Measurements from ENCODE around the gene TPRN.

The TPRN gene

DNA sequence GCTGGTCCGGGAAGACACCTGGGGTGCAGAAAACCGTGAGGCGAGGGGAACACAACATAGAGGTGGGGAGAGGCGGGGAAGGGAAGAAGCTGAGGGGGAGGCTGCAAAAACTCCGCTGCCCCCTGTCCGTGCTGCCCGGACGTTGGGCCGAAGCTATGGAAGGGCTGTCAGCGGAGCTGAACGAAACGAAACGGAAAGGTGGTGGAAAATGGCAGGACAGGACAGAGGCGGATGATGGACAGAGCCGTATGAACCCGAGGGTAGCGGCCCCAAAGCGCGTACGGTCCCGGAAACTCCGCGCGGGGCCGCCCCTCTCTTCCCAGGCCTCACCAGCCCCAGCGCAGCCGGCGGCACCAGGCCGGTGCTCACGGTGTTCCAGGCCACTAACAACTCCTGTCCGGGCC lies 12.5 kb downstream of the TPRN start:
- DNase-seq, result no peak

DNA sequence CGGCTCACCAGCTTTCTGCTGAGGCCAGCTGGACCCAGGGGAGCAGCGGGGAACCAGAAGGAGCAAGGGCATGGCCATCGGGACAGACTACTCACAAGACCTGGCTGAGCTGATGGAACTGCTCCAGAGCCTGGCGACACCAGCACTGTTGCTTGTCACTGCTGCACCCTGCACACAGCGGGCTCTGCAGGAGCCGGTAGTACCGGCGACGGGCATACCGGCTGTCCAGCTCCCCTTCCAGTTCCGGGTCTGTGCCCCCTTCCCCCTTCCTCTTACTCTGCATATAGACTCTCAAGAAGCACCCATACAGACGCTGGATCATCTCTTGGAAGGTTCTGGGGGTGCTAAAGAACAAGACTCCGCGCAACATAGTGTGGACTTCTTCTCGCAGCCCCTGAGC lies 13.2 kb downstream of the TPRN start:
- DNase-seq, result no peak

- no peak for DNase-seq
Measured at GRCh38 chr9:137186385-137186784, 14.2 kb downstream of the TPRN start.

DNA sequence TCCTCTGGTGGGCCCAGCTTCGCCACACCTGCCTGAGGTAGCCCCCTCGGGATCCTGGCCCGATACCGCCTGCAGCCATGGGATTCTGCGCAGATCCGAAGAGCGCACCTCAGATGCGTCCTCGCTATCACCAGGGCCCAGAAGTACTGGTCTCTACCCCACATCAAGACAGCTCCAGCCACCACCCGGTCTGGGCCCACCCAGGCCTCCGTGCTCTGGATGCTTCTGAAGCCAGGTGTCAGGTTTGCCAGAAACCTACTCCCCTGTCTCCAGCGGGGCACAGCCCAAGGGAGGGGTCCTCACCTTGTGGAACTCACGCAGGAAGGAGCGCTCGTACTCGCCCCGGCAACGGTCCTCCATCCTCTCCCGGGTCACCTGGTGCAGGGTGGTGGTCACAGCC lies 14.6 kb downstream of the TPRN start:
- DNase-seq, result no peak

DNA sequence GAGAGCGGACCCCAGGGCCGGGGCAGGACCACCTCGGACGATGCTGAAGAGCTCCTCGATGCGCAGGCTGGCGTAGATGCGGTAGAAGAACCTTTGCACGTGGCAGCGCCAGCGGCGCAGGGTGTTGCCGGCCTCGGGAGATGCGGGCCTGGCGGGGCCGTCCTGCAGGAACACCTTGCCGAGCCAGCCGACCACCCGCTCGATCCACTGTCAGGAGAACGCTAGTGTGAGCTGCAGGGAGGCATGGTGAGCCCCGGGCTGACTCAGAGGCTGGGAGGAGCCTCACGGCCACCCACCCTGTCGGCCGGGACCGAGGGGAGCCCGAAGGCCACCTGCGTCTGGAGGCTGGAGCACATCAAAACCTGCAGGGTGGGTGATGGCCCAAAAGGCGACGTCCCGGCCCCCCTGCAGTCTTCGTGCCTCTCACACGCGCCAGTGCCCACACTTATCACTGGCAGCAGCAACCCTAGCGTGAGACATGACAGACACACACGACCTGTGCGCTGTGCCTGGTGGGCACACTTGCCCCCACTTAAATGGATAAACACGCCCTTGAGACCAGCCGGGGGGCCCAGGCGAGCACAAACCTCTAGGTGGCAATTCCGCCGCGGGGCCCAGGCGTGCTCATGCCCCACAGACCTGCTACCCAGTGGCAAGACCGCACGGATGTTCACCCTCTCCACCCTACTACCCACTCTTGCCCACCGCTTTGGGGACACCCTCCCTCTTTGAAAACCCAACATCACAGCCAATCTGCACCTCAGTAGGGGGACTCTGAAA lies 15.5 kb downstream of the TPRN start:
- DNase-seq, result no peak

DNA sequence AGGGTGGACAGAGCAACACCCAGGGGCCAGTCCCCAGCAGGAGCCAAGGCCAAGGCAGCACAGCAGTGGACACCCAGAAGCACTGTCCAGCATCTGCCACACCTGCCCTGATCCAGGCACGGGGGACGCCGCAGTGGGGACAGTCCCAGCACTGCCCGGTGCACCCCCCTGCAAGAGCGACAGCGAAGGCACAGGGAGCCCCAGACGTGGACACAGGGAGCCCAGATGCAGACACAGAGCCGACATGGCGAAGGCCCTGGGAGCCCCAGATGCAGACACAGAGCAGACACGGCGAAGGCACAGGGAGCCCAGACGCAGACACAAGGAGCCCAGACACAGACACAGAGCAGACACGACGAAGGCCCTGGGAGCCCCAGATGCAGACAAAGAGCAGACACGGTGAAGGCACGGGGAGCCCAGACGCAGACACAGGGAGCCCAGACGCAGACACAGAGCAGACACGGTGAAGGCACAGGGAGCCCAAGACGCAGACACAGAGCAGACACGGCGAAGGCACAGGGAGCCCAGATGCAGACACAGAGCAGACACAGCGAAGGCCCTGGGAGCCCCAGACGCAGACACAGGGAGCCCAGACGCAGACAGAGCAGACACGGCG lies 16.5 kb downstream of the TPRN start:
- no peak for DNase-seq

DNA sequence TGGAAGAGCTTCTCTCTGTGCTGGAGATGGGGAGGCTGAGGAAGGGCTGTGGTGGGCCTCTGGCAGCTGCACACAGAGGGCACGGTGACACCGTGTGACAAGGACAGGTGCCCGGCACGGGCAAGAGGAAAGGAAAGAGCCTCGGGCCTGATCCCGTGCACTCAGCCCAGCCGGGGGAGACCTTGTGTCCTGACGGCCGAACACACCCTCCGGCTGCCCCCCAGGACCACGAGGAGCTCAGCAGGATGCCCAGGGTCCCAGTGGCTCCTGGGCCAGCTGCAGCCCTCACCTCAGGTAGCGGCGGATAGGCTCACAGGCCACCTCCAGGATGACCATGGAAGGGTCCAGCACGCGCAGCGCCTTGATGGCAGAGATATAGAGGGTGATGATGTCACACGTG lies 17.7 kb downstream of the TPRN start:
- no peak for DNase-seq

GRCh38 chr9:137181680-137182079 lies 18.9 kb downstream of the TPRN start:
- no peak for DNase-seq

GRCh38 chr9:137180491-137180890 lies 20.1 kb downstream of the TPRN start:
- no peak for DNase-seq

DNA sequence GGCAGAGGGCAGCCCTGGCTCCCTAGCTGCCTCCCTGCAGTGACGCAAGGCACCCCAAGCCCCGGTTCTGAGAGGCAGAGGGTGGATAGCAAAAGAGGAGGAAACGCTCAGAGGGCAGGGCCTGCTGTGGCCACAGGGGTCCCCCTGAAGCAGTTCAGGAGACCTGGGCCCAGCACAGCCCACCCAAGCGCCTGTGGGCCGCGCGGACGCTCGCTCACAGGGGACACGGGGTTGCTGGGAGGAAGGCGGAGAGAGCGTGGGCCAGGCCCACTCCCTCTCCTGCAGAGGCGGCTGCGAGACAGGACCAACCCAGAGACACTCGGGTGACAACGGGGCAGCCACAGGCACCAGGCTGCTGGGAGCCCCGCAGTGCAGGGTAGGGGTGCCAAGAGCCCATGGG lies 20.8 kb downstream of the TPRN start:
- no peak for DNase-seq

- DNase-seq, result no peak
Measured at GRCh38 chr9:137178939-137179630, 21.5 kb downstream of the TPRN start.

- DNase-seq, result no peak
Measured at GRCh38 chr9:137178201-137178938, 22.2 kb downstream of the TPRN start.

- no peak for DNase-seq
Measured at GRCh38 chr9:137176302-137177182, 24.0 kb downstream of the TPRN start.

GRCh38 chr9:137175345-137175961 lies 25.1 kb downstream of the TPRN start:
- DNase-seq, result no peak

DNA sequence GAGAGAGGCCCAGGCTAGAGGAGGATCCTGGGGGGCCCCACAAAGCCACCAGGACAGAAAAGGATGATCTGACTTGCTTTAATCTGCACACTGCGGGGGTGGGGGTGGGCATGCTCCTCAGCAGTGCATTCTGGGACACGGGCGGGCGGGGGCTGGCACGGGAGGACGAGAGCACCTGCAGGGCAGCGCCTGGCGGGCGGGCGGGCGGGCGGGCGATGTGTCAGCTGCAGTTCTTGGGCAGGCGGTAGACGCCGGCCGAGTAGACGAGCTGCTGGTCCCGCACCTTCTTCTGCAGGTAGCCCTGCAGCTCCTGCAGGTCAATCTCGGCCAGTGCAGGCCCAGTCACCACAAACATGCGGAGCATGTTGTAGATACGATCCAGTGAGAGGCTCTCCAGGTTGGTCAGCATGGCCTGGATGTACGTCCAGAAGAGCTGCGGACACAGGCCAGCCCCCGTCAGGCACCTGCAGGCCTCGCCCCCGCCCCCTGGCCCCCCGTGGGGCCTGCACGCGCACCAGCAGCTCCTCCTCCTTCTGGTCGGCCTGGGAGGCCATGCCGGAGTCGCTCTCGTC lies 25.7 kb downstream of the TPRN start:
- no peak for DNase-seq

GRCh38 chr9:137173796-137174664 lies 26.5 kb downstream of the TPRN start:
- no peak for DNase-seq

DNA sequence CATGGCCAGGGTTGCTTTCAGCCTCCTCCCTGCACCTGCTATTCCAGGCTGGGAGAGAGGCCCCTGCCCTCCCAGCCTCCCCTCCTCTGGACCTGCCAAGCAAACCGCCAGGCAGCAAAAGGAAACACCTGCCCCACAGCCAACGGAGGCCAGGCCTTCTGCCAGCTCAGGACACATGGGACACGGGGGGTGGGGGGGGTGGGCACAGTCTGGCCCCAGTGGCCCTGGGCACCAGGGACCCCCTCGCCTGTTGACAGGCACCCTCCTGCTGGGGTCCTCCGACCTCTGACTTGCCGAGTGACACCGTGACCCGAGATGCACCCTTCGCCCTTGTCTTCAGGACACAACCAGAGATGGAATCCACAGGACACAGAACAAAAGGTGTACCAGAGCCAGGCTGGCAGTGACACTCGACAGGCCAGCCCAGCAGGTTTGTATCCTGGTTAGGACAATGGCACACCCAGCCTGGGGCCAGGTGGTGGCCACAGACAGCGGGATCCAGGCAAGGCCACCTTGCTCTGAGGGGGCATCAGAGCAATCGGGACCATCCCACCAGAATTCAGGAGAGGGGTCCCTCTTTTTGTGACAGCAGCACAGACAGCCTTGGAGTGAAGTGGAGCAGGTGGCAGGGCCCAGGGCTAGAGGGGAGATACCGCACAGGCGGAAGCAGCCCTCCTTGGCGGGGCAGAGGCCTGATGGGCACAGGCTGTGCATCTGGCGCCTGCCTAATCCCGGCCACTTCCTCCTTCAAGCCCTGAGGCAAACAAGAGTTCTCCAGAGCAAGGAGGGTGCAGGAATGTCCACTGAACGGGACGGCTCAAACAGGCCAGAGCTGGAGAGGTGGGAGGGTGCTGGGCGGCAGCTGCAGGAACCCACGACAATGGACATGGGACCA lies 27.4 kb downstream of the TPRN start:
- DNase-seq, result no peak

DNA sequence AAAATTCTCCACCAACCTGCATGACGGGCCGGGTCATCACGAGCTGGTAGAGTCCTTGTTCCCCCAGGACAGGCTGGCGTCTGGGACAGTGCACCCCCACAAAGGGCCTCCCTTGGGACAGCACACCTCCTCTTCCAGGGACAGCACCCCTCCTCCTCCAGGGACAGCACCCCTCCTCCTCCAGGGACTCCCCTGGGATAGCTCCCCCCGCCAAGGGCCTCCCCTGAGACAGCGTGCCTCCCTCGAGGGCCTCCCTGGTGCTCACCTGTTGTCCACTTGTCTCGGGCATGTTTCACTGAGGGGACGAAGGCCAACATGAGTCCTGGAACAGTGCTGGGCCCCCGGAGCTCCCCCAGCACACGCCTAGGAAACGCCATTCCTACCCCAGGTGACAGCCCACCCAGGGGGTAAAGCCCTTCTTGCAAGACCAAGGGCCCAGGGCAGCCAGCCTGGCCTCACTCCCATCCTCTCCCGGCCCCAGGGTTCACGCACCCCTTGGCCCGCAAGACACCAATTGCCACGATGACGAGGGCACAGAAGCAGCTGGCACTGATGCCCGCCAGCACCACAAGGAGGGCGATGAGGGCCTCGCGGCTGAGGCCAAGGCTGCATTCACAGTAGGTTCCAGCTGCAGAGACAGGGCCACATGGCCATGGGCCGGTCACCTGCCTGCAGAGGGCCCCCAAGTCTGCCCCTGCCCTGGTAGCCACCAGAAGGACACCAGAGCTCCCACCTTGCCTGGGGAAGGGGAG lies 29.2 kb downstream of the TPRN start:
- no peak for DNase-seq

All from NCI-H510A (cell line).